Measurements from ENCODE around the gene TNFSF8.
A peak's percentile ranks its signal among the peaks of the same experiment; 100 is the strongest.

Gene TNFSF8

DNA sequence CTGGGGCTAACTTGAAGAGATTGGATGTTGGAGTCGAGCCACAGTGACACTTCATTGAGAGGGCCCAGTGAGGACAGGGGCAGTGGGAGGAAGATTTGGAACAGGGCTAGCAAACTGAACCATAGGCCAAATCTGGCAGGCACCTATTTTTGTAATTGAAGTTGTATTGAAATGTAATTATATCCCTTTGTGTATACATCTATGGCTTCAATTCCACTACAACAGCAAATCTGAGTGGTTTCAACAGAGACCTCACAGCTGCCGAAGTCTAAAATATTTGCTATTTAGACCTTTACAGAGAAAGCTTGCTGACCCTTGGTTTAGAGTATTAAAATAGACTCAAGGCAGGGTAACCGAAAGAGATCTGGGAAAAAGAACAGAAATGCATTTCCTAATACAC lies 4.7 kb upstream of the TNFSF8 start:
- DNase-seq: no peak

DNA sequence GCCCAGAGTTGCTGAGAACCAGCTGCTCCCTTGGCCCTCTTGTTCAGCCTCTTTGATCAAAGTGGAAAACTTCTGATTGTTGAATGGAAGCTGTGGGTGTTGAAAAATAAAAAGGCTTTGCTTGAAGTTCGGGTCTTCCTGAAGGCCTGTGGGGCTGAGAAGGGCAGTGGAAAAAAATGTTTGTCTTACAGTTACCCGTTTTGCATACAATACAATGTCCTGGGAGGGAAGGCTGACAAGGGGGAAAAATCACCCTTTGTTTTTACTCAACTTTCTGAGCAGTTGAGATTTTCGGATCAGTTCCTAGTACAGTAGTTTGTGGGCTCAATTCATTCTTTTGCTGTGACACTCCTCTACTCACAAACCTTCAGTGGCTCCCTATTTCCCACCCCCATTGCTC lies 2.1 kb upstream of the TNFSF8 start:
- no peak for DNase-seq

DNA sequence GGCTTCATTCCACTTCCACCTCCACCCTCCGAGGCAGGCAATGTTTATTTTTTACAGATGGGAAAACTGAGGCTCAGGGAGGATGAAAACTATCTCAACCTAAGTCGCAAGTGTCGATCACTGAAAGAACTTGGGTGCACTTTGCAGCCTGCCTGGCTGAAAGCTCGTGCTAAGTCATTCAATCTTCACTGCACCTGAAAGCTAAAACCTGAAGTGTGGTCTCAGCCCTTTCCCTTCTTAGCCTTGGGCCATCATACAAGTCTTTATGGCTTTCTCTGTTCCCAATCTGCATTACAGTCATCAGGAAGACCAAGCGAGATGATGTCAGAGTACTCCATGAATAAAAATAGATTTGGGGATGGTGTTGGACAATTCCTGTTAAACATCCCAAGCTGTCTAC lies 1.0 kb upstream of the TNFSF8 start:
- no peak for DNase-seq

DNA sequence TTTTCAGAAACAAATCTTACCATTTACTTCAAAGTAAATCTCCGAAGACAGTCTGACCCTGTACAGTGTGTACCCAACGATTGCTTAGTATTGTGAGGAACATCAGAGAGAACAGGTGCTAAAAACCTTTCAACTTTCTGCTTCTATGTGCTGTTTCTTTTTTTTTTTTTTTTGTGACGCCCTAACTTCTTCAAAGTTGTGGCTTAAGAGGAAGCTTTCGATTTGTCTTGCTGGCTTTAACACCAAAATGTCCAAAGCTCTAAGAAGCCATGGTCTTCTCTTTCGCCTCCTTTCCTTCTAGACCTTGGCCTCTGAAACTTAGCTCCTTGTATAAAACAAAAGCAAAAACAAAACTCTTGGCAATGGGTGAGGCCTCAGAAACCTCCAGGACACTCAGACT lies 1.2 kb downstream of the TNFSF8 start:
- no peak for DNase-seq

DNA sequence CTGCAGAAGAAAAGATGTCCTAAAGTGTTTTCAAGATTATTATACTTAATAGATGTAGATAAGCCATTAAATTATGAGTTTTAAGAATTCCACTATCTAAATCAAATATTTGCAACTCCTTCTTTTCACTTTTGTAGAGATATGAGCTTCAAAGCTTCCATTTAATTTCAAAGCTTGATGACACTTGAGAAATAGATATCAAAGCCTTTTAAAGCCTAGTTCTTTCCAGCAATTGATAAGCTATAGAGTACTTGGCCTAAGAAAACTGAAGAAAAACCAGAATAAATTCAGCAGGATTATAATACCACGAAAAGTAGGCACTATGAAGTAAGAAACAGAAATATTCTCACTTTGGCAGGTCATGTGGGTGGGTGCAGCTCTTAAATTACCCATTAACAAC lies 1.7 kb downstream of the TNFSF8 start:
- DNase-seq: no peak

DNA sequence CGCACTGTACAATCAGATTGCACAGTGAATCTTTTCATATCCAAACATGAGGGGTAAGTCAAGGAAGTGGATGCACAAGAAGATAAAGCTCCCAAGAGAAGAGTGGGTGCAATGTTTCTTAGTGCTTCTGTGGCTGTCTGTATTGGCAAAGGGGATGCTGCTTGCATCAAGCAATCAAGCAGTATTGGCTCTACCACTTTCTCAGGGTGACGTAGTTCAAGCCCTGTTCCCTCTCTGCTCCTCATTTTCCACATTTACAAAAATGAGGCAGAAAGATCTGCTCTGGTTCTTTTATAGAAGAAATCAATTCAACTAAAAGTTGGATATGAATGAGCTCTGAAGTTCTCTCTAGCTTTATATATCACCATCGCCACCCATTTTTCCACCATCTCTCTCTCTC lies 2.3 kb downstream of the TNFSF8 start:
- no peak for DNase-seq

DNA sequence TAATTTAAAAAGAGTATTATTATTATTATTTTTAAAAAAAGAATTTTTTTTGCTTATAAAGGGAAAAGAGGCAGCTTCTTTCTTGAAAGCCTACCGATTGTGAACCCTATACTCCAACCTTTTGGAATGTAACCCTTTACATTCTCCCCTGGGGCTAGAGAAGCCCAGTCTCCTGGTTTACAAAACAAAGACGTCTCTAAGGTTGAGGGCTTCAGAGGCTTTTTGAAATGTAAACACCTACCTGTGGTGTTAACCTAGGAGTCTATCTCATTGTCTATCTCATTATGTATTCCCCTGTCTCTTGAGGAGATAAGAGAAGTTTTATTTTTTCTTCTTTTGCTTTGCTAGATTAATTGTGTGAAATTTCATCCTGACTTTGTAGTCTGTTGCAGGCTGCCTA lies 4.7 kb downstream of the TNFSF8 start:
- no peak for DNase-seq

DNA sequence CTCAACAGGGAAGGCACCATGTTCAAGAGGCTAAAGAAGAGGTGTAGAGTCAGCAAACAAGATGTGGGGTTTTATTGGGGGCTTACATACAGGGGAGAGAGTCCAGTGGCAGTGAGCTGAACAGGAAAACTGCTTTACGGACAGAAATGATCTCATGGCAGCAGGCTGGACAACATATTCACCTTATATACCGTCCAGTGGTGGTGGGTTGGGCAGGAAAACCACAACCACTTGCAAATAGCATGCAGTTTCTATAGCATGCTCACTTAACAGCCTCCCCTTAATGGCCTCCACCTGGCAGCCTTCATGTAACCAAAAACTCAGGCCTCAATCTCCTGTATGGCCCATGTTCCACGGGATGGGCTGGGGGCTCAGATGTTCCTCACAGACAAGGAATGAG lies 5.4 kb downstream of the TNFSF8 start:
- DNase-seq: no peak

DNA sequence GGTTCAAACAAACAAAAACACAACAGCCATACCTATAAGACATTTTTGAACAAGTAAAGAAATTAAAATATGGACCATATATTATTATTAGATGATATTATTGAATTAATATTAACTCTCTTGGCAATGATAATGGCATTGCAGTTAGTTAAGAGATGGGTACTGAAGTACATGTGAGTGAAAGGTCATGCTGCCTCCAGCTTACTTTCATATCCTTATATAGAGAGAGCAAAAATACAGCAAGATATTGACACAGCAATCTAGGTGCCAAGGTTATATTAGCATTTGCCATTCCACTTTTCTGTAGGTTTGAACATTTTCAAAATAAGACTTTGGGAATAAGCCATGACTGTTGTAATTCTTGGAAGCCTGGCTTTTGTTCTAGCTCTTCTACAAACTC lies 6.1 kb downstream of the TNFSF8 start:
- no peak for DNase-seq

DNA sequence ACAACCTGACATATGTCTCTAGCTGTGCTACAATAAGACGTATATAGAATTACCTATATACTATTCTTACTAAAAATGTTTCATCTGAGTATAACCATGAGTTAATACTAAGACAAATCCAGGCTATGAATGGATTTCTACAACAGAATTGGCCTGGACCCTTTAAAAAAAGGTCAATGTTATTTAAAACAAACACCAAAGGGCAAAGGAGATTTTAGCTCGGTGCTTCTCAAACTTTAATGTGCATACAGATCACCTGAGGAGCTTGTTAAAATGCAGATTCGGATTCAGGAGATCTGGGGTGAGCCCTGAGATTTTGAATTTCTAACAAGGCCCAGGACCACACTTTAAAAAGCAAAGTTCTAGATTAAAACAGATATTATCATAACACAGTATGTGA lies 6.5 kb downstream of the TNFSF8 start:
- DNase-seq: no peak

DNA sequence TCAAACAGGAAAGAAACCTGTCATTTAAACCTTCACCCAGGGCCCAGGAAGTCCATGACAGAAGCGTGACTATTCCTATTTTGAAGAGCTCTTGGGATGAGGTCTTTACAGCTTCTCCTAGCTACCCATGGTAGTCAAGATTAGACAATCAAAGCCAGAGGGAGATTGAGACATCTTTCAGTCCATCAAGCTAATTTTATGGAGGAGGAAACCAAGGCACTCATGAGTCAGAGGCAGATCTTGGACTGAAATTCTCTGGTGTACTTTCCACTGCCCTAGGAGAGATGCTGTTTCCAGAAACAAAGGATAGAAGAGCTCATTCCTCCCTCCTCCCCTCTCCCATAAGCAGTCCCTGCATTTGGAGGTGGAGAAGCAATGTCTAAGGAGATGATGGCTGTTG lies 9.2 kb downstream of the TNFSF8 start:
- DNase-seq: no peak

DNA sequence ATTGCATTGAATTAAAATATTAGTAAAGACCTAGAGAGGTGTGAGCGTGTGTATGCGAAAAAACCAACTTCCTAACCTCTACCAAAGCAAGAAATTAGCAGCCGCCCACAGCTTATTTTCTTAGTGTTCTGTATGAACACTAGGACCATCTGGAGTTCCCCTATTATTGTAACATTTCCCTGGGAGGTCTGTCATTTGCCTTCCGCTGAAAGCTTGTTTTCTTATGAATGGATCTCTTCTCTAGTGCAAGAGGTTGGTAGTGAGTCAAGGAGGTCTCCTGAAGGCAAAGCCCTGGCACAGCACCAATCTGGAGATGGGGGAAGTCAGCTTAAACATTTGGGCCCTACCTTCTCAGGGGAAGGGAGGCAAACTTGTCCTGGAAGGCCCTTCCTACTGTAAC lies 10.8 kb downstream of the TNFSF8 start:
- no peak for DNase-seq

DNA sequence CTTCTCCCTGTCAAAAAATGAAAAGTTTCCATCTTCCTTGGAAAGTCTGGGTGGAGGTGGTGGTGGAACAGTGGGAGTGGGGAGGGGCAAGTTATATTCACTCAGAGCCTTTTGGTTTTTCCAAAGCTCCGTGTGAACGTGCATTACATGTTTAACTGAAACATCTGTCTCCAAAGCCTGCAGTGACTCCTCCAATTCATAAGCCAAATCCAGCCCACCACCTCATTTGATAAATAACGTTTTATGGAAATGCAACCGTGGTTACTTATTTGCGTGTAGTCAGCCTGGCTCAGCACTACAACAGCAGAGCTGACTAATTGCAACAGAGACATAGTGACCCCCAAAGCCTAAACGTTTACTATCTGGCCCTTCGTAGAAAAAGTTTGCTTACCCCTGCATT lies 13.9 kb downstream of the TNFSF8 start:
- DNase-seq: no peak

DNA sequence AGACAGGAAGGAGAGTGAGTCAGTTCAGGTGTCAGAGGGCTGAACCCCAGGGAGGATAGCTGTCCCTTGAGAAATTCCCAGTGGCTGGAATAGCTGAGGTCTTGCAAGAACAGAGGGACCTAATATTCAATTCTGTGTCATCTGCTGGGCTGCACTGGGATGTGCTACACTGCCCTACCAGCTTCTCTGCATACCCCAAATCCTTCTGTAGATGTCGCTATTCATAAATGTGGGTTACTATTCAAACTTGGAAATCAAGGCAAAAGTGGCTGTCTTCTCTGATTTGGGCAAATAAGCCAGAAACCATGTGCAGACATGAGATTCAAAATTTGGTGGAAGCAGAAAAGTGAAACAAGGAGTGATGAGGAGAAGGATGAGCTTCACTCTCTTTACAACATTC lies 16.3 kb downstream of the TNFSF8 start:
- no peak for DNase-seq

DNA sequence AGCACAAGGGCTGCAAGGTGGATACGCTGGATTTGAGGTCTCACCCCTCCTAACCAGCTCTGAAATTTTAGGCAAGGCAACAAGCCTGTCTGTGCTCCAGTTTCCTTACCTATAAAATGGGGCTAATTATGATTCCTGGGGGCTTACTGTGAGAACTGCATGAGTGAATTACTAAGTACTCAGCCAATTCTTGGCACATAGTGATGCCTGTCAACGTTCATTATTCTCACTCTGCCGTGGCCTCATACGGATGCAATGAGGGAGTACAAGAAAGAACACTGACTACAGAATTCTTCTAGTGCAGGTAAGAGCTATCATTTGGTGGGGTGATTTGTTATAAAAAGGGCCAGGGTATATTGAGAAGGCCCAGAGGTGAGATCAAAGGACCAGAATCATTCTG lies 16.7 kb downstream of the TNFSF8 start:
- DNase-seq: no peak

DNA sequence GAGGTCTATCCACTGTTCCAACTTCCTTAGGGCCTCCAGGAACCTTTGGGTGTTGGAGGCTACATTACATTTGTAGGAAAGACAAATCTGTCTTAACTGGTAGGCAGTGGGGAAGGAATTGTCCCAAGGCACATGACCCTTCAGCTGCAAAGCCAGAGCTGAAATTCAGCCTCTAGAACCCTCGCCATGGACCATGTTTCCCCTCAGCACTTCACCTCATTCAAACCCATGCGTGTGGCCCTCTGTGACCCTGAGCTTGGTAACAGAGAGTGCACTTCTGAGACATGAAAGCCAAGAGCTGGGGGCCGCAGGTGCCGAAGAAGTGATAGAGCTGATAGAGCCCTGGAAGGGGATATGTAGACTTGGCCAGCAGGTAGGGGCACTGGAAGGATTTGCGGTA lies 17.2 kb downstream of the TNFSF8 start:
- no peak for DNase-seq

DNA sequence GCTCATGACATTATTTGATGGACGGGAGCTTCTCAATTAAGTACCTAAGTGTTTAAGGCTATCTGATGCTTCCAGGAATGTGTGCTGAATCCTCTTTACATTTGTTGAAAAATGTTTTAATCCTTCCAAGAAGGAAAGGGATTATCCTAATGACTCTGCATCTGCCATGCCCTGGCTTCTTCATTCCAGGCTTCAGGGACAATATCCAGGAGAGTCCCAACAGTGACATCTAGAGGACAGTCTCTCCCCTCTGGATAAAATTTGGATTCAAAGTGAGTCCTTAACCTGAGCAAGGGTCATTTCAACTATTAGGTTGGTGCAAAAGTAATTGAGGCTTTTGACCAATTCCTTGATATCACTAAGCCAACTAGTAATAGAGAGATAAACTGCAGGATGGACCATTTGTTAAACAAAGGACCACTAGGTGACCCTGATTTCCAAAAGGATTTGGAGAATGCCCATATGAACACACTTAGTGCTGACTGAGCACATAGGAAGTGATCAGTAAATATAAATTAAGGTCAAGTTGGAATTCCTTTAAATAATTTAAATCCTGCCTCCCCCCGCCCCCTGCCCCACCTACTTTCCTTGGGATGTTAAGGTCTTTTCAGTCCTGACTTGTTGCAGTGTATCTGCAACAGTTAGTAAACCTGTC lies 19.1 kb downstream of the TNFSF8 start:
- peak in 1 of 2 donors; percentile 37 for DNase-seq

DNA sequence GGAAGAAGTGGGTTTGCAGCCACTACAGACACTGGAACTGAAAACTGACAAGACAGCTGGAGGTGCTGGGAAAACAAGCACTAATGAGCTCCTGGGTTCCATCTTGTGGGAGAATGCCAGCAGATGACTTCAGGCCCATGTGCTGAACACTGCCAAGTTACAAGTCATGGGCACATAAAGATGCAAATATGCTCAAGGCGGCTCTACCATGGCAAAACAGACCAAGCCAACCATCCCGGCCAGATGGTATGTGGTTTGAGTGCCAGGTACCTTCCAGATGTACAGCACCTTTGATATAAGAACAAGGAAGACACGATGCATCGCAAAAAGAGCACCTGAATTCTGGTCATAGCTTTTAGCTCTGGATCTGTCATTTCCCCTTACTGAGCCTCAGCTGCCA lies 19.9 kb downstream of the TNFSF8 start:
- no peak for DNase-seq

DNA sequence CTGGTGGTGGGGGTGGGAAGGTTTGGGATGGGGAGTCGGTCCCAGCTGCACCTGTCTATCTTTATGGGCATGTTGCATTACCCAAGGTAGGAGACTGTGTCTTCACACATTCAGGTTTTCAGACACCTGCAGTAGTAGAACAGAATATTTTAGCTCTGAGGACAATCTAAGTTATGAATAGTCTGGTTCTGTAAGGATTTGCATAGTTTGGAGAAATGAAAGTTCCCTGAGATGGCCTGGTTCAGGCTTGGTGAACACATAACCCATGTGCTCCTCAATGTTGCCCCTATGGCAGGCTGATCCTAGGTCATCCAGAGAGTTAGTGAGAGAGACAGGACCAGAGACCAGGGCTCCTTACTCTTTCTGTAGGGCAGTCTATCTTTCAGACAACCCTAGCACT lies 20.7 kb downstream of the TNFSF8 start:
- no peak for DNase-seq

DNA sequence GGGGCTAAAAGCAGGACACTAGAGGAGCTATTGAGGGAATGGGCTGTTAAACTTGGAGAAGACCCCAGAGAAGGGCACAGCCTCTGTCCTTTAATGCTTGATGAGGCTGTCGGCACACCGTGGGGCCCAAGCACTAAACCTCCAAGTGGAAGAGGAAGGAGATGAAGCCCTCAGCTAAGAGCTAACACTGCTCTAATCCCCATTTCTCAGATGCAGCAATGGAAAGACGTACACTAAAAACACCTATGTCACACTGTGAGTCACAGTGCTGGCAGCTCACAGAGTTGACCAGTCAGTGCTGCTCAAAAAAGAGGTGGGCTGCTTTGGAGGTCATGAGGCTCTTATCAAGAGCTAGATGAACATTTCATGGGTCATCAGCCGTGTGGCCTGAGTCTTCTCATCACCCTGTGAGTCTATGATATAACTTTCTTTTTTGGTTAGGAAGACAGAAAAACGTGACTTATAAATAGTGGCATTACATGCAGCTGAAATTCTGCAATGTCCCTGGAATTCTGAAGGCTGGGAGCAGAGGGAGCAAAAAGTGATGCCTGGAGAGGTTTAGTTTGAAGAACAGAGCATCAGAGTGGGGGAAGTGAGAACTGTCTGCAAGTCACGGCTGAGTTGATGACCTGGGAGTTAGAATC lies 21.5 kb downstream of the TNFSF8 start:
- no peak for DNase-seq

DNA sequence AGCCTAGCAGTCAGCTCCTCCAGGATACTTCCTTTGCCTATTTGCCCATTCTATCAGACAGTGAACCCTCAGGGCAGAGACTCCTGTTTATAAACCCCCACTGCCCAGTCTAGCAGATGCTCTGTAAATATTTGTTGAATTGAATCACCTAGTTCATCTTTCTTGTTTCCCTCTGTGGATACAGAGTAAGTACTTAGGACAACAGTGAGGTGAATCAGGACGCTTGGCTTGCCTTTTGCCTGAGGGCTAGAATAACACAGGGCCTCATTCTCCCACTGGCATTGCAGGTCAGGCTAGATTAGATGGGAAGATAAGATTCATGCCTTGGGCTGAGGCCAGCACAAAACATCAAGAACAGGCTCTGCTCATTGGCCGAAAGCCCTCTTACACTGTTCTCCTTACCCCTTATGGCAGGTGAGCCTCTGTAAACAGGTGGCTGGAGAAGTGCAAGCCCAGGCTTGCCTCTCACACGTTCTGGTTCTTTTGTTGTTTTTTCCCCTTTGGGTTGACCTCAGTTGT lies 22.2 kb downstream of the TNFSF8 start:
- no peak for DNase-seq

DNA sequence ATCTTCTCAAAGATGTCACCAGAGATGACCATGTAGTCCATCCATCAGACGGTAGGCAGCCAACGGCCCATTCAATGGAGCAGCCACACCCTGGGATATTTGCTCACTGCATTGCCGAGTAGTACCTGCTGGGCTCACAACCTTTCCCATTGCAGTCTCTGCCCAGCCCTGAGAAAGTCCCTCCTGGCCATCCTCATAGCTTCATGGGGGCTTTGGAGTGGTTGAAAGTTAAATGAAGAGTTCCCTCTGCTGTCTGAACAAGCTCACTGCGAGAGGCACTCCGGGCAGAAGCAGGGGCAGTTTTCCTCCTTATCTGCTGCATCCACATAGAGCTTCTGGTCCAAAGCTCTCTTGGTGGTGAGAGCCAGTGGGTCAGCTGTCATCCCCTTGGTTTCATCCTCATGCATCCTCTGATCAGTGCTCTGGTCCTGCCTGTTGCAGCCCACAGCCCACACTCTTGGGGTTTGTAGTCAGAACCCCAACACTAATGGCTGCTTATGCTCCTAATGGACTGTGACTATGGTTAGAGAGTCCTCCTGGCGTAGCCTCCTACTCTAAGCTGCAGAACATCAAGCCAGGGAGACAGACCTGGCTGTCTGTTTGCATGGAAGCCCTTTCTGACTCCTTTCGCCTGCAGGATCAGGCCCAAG lies 23.3 kb downstream of the TNFSF8 start:
- no peak for DNase-seq

DNA sequence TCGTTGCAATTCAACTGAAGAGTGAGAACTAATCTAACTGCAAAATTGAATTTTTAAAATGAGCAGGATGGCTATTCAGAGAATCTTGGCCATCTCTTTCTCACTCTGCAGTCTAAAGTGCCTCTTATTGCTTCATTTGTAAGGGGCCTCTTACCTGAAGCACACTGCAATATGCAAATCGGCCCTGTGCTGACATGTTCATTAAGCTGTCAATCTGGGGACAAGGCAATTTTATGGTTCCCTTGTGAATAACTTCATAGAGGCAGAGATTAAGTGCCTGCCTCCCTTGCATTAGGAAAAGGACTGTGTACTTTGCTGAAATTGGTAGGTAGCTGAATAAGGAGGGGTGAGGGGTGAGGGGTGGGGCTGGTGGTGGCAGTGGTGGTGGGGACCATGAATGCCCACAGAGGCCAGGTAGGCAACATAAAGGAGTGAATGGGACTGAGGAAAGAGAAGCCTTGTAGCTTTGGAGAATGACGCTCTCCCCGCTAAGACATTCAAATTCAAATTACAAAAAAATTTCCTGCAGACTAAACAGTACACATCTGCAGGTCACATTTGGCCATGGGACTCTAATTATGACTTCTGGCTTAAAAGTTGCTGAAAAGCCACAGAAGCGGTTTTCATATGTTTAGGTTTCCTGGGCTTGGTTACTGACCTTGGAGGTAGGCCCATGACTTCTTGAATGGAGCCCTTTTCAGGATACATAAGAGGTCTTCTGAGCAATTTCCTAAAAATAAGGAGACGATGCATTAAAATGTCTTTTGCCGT lies 25.0 kb downstream of the TNFSF8 start:
- no peak for DNase-seq
